Ectodermal cell (in vitro differentiated cells): Measurements from ENCODE around the gene TESK2.

ENCODE experiments used
- H3K27ac ChIP-seq: 2 replicates; pipeline ENCODE4 v1.7.0; 2013; ENCODE audit warnings: mild to moderate bottlenecking, low read depth, low read length; ENCODE audit not compliant: insufficient read depth, poor library complexity, severe bottlenecking
- H3K27me3 ChIP-seq: 2 replicates; pipeline ENCODE4 v1.7.0; 2013; ENCODE audit warnings: mild to moderate bottlenecking, low read length; ENCODE audit not compliant: insufficient read depth, control insufficient read depth, poor library complexity, severe bottlenecking
- H3K36me3 ChIP-seq: one replicate; pipeline ENCODE4 v1.7.0; 2013; ENCODE audit warnings: low read length; ENCODE audit not compliant: control insufficient read depth, insufficient read depth
- H3K4me1 ChIP-seq: one replicate; pipeline ENCODE4 v1.7.0; 2013; ENCODE audit warnings: low read length; ENCODE audit not compliant: control insufficient read depth, insufficient read depth
- H3K4me3 ChIP-seq: 2 replicates; pipeline ENCODE4 v1.7.0; 2013; ENCODE audit warnings: low read depth, low read length, control low read depth; ENCODE audit not compliant: insufficient read depth
- H3K9me3 ChIP-seq: 2 replicates; pipeline ENCODE4 v1.7.0; 2013; ENCODE audit warnings: mild to moderate bottlenecking, low read length, moderate library complexity; ENCODE audit not compliant: control insufficient read depth
- WGBS, 2 experiments: methylation state at CpG; one replicate each; pipeline ENCODE4 v1.1.7; 2013; ENCODE audit warnings: missing lambda C conversion rate in 2 of 2; 5-methylcytosine and 5-hydroxymethylcytosine counted together

The TESK2 gene

GRCh38 chr1:45446950-45447672 is 43.9 kb downstream of the TESK2 start:
- no peaks in the 10 kb centered on the region for H3K4me1 ChIP-seq
- no peak overlapping the region for H3K4me3 ChIP-seq
- 86 to 89% methylated on average over 1 of the region's 1 CpG for WGBS, 2 experiments
- no peaks in the 10 kb centered on the region for H3K27me3 ChIP-seq
- no peaks in the 10 kb centered on the region for H3K36me3 ChIP-seq
- H3K9me3 ChIP-seq, result no peaks in the 10 kb centered on the region
- no peak overlapping the region for H3K27ac ChIP-seq

- Histone ChIP-seq H3K36me3 (no peaks in the 10 kb centered on the region), H3K27ac (no peak overlapping the region), H3K27me3 (no peaks in the 10 kb centered on the region), H3K4me1 (no peaks in the 10 kb centered on the region), H3K9me3 (no peaks in the 10 kb centered on the region), H3K4me3 (no peak overlapping the region)
- WGBS, 2 experiments, result 100% methylated on average over 1 of the region's 1 CpG; no CpG with 5 or more reads in 1 of the 2 experiments
These were observed 44.4 kb downstream of the TESK2 start for GRCh38 chr1:45446530-45446929.

GRCh38 chr1:45444609-45445131 is 46.3 kb downstream of the TESK2 start:
- Histone ChIP-seq H3K27me3 (no peaks in the 10 kb centered on the region), H3K36me3 (no peaks in the 10 kb centered on the region), H3K4me1 (no peaks in the 10 kb centered on the region), H3K9me3 (no peaks in the 10 kb centered on the region), H3K27ac (no peak overlapping the region), H3K4me3 (no peak overlapping the region)
- 92 to 93% methylated on average over 5 of the region's 5 CpGs for WGBS, 2 experiments

DNA sequence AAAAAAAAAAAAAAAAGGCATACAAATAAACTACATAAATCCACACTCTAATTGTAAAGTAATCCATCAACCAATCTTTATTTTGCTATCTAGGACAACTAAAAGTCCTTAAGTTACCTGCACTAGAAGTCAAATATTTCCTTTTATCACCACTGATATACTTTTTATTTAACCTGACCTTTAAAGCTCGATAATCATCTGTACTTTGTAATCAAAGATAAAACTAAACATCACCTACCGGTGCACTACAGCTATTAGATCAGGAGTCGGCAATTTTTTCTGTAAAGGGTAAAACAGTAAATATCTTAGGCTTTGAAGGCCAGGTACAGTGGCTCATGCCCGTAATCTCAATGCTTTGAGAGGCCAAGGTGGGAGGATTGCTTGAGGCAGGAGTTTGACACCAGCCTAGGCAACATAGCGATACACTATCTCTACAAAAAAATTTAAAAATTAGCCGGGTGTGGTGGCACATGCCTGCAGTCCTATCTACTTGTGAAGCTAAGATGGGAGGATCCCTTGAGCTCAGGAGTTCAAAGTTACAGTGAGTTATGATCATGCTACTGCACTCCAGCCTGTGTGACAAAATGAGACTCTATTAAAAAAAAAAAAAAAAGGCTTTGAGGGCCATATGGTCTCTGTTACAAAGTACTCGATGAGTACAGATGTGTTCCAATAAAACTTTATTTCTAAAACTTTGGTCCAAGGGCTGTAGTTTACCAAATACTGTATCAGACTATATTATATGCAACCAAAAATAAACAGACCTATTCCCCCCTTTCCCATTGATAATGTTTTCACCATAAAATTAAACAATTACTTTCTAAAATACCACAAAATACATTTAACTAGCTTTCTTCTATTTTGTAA is 47.1 kb downstream of the TESK2 start:
- Histone ChIP-seq H3K4me1 (no peaks in the 10 kb centered on the region), H3K27me3 (no peaks in the 10 kb centered on the region), H3K9me3 (no peaks in the 10 kb centered on the region), H3K36me3 (no peaks in the 10 kb centered on the region), H3K4me3 (no peak overlapping the region), H3K27ac (no peak overlapping the region)
- 94 to 95% methylated on average over 7 of the region's 7 CpGs for WGBS, 2 experiments

DNA sequence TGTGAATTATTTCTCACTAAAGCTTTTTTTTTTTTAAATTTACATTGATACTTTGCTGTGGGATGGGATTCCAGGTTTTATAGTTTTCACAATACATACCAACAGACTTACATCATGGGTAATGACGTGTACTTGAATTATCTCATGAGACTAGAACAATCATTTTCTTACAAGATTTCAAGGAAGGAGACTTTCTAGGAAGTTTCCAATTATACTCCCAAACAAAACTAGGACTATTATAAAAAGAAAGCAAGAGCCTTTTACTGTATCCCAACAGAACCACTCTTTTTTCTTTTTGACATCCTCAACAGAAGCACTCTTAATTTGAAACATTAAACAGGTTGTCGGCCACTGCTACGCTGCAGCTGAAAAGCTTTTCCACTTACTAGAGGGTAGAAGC is 48.7 kb downstream of the TESK2 start:
- H3K9me3 ChIP-seq, result no peaks in the 10 kb centered on the region
- H3K36me3 ChIP-seq, result no peaks in the 10 kb centered on the region
- 93 to 96% methylated on average over 3 of the region's 3 CpGs for WGBS, 2 experiments
- no peaks in the 10 kb centered on the region for H3K27me3 ChIP-seq
- no peaks in the 10 kb centered on the region for H3K4me1 ChIP-seq
- no peak overlapping the region for H3K4me3 ChIP-seq
- H3K27ac ChIP-seq, result no peak overlapping the region

DNA sequence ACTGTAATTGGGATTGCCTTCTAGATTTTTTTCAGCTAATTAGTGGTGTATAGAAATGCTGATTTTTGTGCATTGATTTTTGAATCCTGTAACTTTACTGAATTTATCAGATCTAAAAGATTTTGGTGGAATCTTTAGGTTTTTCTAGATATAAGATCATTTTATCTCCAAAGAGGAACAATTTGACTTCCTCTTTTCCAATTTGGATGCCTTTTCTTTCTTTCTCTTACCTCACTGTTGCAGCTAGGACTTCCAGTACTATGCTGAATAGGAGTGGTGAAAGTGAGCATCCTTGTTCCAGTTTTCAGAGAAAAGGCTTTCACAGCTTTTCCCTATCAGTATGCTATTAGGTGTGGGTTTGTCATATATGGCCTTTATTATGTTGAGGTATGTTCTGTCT is 53.6 kb downstream of the TESK2 start:
- no peak overlapping the region for H3K4me3 ChIP-seq
- no peak overlapping the region for H3K27ac ChIP-seq
- no peaks in the 10 kb centered on the region for H3K9me3 ChIP-seq
- H3K27me3 ChIP-seq, result no peaks in the 10 kb centered on the region
- no peaks in the 10 kb centered on the region for H3K36me3 ChIP-seq
- no peaks in the 10 kb centered on the region for H3K4me1 ChIP-seq

- Histone ChIP-seq H3K36me3 (no peaks in the 10 kb centered on the region), H3K27me3 (no peaks in the 10 kb centered on the region), H3K4me1 (no peaks in the 10 kb centered on the region), H3K4me3 (no peak overlapping the region), H3K27ac (no peak overlapping the region), H3K9me3 (no peaks in the 10 kb centered on the region)
- 94 to 98% methylated on average over 5 of the region's 5 CpGs for whole genome bisulfite sequencing, 2 experiments
These were observed 60.5 kb downstream of the TESK2 start for GRCh38 chr1:45430490-45430889.

- H3K4me3 ChIP-seq, result no peak overlapping the region
- 87 to 91% methylated on average over 4 of the region's 4 CpGs for WGBS, 2 experiments
- no peaks in the 10 kb centered on the region for H3K27me3 ChIP-seq
- H3K9me3 ChIP-seq, result no peaks in the 10 kb centered on the region
- no peaks in the 10 kb centered on the region for H3K4me1 ChIP-seq
- H3K27ac ChIP-seq, result no peak overlapping the region
- H3K36me3 ChIP-seq, result no peaks in the 10 kb centered on the region
These were observed 61.3 kb downstream of the TESK2 start for GRCh38 chr1:45429561-45430159.

DNA sequence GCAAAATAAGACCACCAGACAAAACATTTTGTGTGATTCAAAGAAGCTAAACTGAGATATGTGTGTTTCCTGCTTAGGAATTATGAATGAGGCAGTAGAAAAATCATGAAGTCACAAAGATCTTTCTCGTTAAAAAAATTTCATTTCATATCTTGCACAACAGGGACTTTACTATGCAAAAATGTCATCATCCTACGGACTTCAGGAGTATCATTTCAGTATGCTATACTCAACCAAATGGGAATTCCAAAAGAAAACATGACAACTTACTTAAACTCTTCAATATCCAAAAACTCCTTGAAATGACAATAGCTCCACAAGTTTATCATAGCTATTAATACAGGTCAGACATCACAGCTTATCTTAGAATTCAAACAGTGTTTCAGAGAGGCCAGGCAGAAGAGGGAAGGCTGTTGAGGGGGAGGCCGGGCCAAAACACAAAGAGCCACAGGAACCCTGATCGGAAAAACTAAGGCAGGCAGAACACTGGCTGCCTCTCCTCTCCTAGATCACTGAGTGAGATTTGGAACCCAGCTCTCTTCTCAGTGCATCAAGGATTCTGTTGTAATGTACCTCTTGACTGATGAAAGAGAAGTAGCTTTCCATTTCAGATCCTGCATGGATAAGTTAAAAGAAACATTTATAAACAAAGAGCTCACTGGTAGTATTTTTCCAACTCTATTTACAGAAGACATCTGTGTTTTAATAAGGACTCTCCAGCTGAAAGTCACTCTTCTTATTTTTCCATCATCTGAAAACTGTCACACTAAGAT is 66.9 kb downstream of the TESK2 start:
- H3K4me3 ChIP-seq, result no peak overlapping the region
- 74 to 76% methylated on average over 4 of the region's 4 CpGs for WGBS, 2 experiments
- no peaks in the 10 kb centered on the region for H3K4me1 ChIP-seq

More for the DNA sequence above, 66.9 kb downstream of the TESK2 start:
- no peaks in the 10 kb centered on the region for H3K36me3 ChIP-seq
- no peaks in the 10 kb centered on the region for H3K27me3 ChIP-seq
- H3K9me3 ChIP-seq, result no peaks in the 10 kb centered on the region
- no peak overlapping the region for H3K27ac ChIP-seq
